DND-41 (cell line): ENCODE data around the gene POMGNT2.
A peak's percentile ranks its signal among the peaks of the same experiment; 100 is the strongest.

ENCODE experiments used
- ATAC-seq: fragments of 200-7000 bp; cut with Tn5 transposase; 3 replicates; pipeline ENCODE4 v1.9.1; 2021; ENCODE audit warnings: low read depth; ENCODE audit not compliant: insufficient read depth
- DNase-seq: peaks from one replicate; pipeline ENCODE4 v3.0.0-alpha.2; 2020
- H2AFZ ChIP-seq: 2 replicates; pipeline ENCODE4 v1.6.0; 2012; ENCODE audit warnings: low read depth, low read length
- H3K27ac ChIP-seq: 2 replicates; pipeline ENCODE4 v1.5.1; 2012; ENCODE audit warnings: low read length, inconsistent platforms
- H3K27me3 ChIP-seq: fragments of 200-600 bp; sonication (generic); 2 replicates; pipeline ENCODE4 v1.6.0; 2012; ENCODE audit warnings: low read length, mild to moderate bottlenecking, inconsistent platforms; ENCODE audit not compliant: insufficient read depth, poor library complexity
- H3K36me3 ChIP-seq: 2 replicates; pipeline ENCODE4 v1.5.1; 2012; ENCODE audit warnings: low read length, inconsistent platforms; ENCODE audit not compliant: insufficient read depth
- H3K4me1 ChIP-seq: 2 replicates; pipeline ENCODE4 v1.5.1; 2012; ENCODE audit warnings: mild to moderate bottlenecking, low read length; ENCODE audit not compliant: insufficient read depth
- H3K4me2 ChIP-seq: 2 replicates; pipeline ENCODE4 v1.6.0; 2012; ENCODE audit warnings: mild to moderate bottlenecking, moderate library complexity, low read length, inconsistent platforms; ENCODE audit not compliant: insufficient read depth
- H3K4me3 ChIP-seq, 2 experiments: fragments of 200-600 bp in 1 of 2; shearing (Covaris generic) in 1 of 2; 2 replicates each; pipeline ENCODE4 v1.5.1; 2012 to 2016; ENCODE audit warnings: inconsistent platforms in 2 of 2, low read length in 2 of 2, mild to moderate bottlenecking in 2 of 2, low read depth in 1 of 2, moderate library complexity in 1 of 2
- H3K79me2 ChIP-seq: 2 replicates; pipeline ENCODE4 v1.6.0; 2012; ENCODE audit warnings: low read length, inconsistent platforms; ENCODE audit not compliant: insufficient read depth
- H3K9ac ChIP-seq: 2 replicates; pipeline ENCODE4 v1.6.0; 2012; ENCODE audit warnings: low read depth, mild to moderate bottlenecking, inconsistent platforms, low read length, moderate library complexity
- H3K9me3 ChIP-seq: 2 replicates; pipeline ENCODE4 v1.5.1; 2012; ENCODE audit warnings: low read length, moderate library complexity, mild to moderate bottlenecking, inconsistent platforms; ENCODE audit not compliant: insufficient read depth, severe bottlenecking
- H4K20me1 ChIP-seq: 2 replicates; pipeline ENCODE4 v1.6.0; 2012; ENCODE audit warnings: low read length; ENCODE audit not compliant: insufficient read depth
- CTCF ChIP-seq: IDR thresholded peaks from 2 replicates; pipeline ENCODE4 v1.5.1; 2012; ENCODE audit warnings: borderline replicate concordance, low read length, moderate library complexity, mild to moderate bottlenecking; ENCODE audit not compliant: poor library complexity, severe bottlenecking; ENCODE audit errors: extremely low read depth
- EZH2 ChIP-seq: IDR thresholded peaks from 3 replicates; pipeline ENCODE4 v1.6.1; 2012; ENCODE audit warnings: borderline replicate concordance, low read depth, mild to moderate bottlenecking, moderate library complexity, low read length, inconsistent platforms; ENCODE audit not compliant: severe bottlenecking

Gene POMGNT2

GRCh38 chr3:43104660-43105595 lies 951 bp downstream of the POMGNT2 start:
- no peaks in the 10 kb centered on the region for H3K36me3 ChIP-seq
- H4K20me1 ChIP-seq, result peaks cover 29% of the 10 kb centered on the region; the same call in 1 of the 2 replicates
- peak overlapping the region; percentile 58; the same call in 1 of the 2 replicates for H2AFZ ChIP-seq
- H3K4me3 ChIP-seq, result peak overlapping the region; percentile 26 to 86; a peak in 3 of 4 replicates
- no peak for DNase-seq
- H3K79me2 ChIP-seq, result peaks cover 44% of the 10 kb centered on the region
- TF ChIP-seq EZH2 (no peak), CTCF (no peak)
- ATAC-seq, result peak; percentile 27
- no peak overlapping the region for H3K27ac ChIP-seq
- peaks cover 30% of the 10 kb centered on the region for H3K4me1 ChIP-seq
- peak overlapping the region; percentile 90 for H3K4me2 ChIP-seq
- H3K9me3 ChIP-seq, result no peaks in the 10 kb centered on the region
- H3K9ac ChIP-seq, result peak overlapping the region; percentile 78
- no peaks in the 10 kb centered on the region for H3K27me3 ChIP-seq

- H3K36me3 ChIP-seq, result no peaks in the 10 kb centered on the region
- peaks cover 30% of the 10 kb centered on the region for H3K4me1 ChIP-seq
- peak overlapping the region; percentile 90; the same call in 1 of the 2 replicates for H3K4me2 ChIP-seq
- ATAC-seq, result no peak
- peaks cover 35% of the 10 kb centered on the region; the same call in 1 of the 2 replicates for H4K20me1 ChIP-seq
- no peak for DNase-seq
- TF ChIP-seq CTCF (no peak), EZH2 (no peak)
- H3K79me2 ChIP-seq, result peaks cover 50% of the 10 kb centered on the region
- no peak overlapping the region for H3K9ac ChIP-seq
- H3K27me3 ChIP-seq, result no peaks in the 10 kb centered on the region
- H3K9me3 ChIP-seq, result no peaks in the 10 kb centered on the region
- peak overlapping the region in 1 of 2 experiments; percentile 86; a peak in 2 of 4 replicates for H3K4me3 ChIP-seq
- no peak overlapping the region for H2AFZ ChIP-seq
- H3K27ac ChIP-seq, result no peak overlapping the region
Measured at GRCh38 chr3:43104039-43104438, 1.8 kb downstream of the POMGNT2 start.

- TF ChIP-seq CTCF, result no peak
- no peak for TF ChIP-seq EZH2
Measured at GRCh38 chr3:43102773-43103480, 3.0 kb downstream of the POMGNT2 start.

More at GRCh38 chr3:43102773-43103480, 3.0 kb downstream of the POMGNT2 start:
- H3K36me3 ChIP-seq, result no peaks in the 10 kb centered on the region
- no peak overlapping the region for H3K27ac ChIP-seq
- ATAC-seq (no peak), DNase-seq (no peak)
- no peak overlapping the region for H2AFZ ChIP-seq
- H3K4me3 ChIP-seq, result no peak overlapping the region
- no peaks in the 10 kb centered on the region for H3K27me3 ChIP-seq
- H3K4me2 ChIP-seq, result peak overlapping the region; percentile 32; the same call in 1 of the 2 replicates
- H3K9me3 ChIP-seq, result no peaks in the 10 kb centered on the region
- peaks cover 30% of the 10 kb centered on the region for H3K4me1 ChIP-seq
- H3K9ac ChIP-seq, result no peak overlapping the region
- H3K79me2 ChIP-seq, result peaks cover 50% of the 10 kb centered on the region
- peaks cover 39% of the 10 kb centered on the region; the same call in 1 of the 2 replicates for H4K20me1 ChIP-seq
